ENCODE data around the gene TEKT1. TPM values are rescaled to one million over a fixed set of nuclear protein-coding genes. Genes with fewer than 3 reads are reported as not detected.
A peak's percentile ranks its signal among the peaks of the same experiment; 100 is the strongest.
"Not testable (repeated sequence)": the region's sequence is repeated elsewhere in the genome, so short reads cannot be mapped to it uniquely, and the experiment has no call there.

TEKT1 gene
- total RNA-seq, 1 donor from 2014 or later = not detected

GRCh38 chr17:6775871-6776405, 55.6 kb downstream of the TEKT1 start, which contains the start of gene FBXO39:
FBXO39 (plus strand) TSS chr17:6776215; CDS start chr17:6779869, 3,654 bp downstream.
- ATAC-seq (peak; percentile 42), DNase-seq (peak; percentile 27)
- intact Hi-C loops (cut with micrococcal nuclease) = no loop called here

- intact Hi-C loops (cut with micrococcal nuclease); DNase-seq; ATAC-seq: not testable (repeated sequence)
Observed at GRCh38 chr17:6774906-6775305, 56.6 kb downstream of the TEKT1 start.

DNA sequence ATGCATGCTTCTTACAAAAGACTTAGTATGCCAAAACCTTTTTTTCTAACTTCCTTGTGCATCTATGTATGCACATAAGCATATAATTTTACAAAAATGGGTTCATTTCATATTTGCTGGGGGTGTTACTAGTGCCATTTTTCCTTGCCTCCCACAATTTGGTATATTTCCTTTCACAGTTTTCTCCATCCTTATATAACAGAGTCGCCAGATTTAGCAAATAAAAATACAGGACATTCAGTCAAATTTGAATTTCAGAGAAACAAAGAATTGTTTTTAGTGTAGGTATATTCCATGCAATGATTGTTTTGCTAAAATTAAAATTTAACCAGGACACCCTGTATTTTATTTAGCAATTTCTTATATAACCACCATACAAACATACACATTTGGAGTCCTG, 59.5 kb downstream of the TEKT1 start:
- intact Hi-C loops (cut with micrococcal nuclease) = no loop called here

DNA sequence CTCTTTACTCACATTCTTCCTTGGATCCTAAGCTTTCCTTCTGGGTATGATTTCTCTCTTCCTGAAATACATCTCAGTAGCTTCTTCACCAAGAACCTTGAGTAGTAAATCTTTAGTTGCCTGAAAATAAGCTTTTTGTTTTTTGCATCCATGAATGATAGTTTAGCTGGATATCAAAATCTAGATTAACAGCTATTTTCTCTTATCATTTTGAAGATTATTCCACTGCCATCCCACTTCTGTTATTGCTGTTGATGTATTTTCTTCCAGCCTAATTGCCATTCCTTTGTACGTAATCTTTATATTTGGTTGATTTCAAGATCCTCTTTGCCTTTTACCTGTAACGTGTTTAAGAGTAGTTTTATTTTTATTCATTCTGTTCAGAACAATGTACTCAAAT, 63.1 kb downstream of the TEKT1 start:
- intact Hi-C loops (cut with micrococcal nuclease) = no loop called here
- no peak for ATAC-seq
- no peak for DNase-seq

More for the DNA sequence above, 59.5 kb downstream of the TEKT1 start:
- ATAC-seq (no peak), DNase-seq (no peak)

DNA sequence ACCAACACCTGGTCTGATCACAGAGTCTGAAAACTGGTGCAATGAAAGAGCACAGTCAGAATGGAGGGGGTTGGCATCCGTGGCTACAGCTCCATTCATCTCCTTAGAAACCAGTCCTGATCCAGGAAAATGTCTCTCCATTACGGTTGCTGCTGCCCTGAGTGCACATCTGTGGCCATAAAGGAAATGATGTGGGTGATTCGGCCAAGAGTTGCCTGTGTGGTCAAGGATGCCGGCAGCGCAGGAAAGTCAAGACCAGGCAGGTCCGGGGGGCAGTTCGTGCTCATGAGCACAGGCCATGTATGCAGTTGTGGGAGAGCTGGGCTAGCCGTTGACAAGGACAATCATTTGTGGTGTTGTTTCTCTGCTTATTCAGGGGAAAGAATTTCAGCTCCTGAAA, 69.8 kb downstream of the TEKT1 start:
- ATAC-seq = no peak
- no peak for DNase-seq
- intact Hi-C loops (cut with micrococcal nuclease) = no loop called here

- ATAC-seq (no peak), DNase-seq (no peak)
- intact Hi-C loops (cut with micrococcal nuclease) = no loop called here
Observed at GRCh38 chr17:6757747-6758146, 73.8 kb downstream of the TEKT1 start.

GRCh38 chr17:6756425-6757031, 75.0 kb downstream of the TEKT1 start:
- ATAC-seq (no peak), DNase-seq (no peak)
- intact Hi-C loops (cut with micrococcal nuclease) = no loop called here

DNA sequence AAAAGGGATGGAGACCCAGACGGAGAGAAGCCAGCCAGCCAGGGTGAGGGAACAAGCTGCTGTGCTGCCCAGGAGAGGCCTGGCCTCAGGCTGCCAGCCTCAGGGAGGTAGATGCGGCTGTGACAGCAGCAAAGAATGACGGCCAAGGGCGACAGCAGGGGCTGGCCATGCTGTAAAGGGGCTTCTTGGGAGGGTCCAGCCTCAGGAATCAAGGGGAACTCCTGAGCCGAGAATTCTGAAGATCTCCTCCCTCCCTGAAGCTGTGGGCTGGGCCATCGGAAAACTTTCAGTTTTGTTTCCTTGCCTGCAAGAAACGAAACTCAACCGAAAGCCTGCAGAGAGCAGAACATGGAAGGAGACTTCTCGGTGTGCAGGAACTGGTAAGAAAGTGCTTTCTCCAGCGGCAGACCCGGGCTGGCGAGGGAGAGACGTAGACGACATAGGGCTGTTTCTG, 75.8 kb downstream of the TEKT1 start, which contains the start of gene XAF1:
Gene XAF1, plus strand, starts transcription at position 316 of the 454 bp plus-strand sequence. Its CDS starts 33 bp downstream, at position 349.
- intact Hi-C loops (cut with micrococcal nuclease) = no loop called here
- DNase-seq (peak; percentile 40), ATAC-seq (peak; percentile 51)

DNA sequence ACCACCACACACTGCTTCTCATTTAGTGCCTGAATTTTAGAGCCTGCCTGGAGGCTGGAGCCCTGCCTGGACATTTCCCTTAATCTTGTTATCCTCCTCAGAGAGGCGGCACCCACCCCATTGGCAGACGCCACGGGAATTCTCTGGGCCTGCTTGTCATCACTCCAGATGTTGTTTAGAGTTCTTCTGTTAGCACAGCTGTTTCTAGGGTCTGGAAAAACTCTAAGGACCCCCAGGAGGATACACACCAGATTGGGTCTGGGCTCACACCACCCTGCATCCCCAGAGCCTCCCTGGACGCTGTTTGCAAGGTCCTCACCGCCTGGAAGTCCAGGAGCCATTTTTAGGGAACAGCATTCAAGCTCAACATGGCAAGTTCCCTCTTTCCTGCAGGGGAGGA, 76.2 kb downstream of the TEKT1 start:
- intact Hi-C loops (cut with micrococcal nuclease) = no loop called here
- DNase-seq (peak; percentile 74), ATAC-seq (peak; percentile 73)

GRCh38 chr17:6753546-6753945, 78.0 kb downstream of the TEKT1 start:
- ATAC-seq (no peak), DNase-seq (no peak)
- intact Hi-C loops (cut with micrococcal nuclease) = no loop called here

DNA sequence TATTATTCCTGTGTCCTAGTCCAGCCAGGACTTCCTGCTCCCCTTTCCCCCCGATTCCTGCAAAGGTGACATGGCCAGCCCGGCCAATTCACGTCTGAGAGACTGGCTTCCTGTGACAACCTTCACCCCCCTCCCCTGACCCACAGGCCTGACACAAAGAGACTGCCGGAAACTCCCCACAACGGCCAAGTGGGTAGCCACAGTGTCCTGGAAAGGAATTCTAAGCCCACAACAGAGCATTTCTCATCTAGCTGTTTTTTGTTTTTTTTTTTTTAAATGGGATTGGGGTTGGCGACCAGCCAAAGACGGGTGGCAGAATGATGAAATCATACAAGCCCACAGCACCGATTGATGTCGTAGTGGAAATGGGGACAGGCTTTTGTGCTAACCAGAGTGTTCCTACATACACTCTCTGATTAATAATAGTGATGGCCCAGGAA, 78.5 kb downstream of the TEKT1 start:
- ATAC-seq (peak; percentile 70), DNase-seq (peak; percentile 61)
- intact Hi-C loops (cut with micrococcal nuclease) = no loop called here

GRCh38 chr17:6752068-6752909, 79.2 kb downstream of the TEKT1 start:
- intact Hi-C loops (cut with micrococcal nuclease) = no loop called here
- peak; percentile 70 for ATAC-seq
- DNase-seq = peak; percentile 45

GRCh38 chr17:6749519-6749918, 82.0 kb downstream of the TEKT1 start:
- ATAC-seq (no peak), DNase-seq (no peak)
- intact Hi-C loops (cut with micrococcal nuclease) = no loop called here

GRCh38 chr17:6748617-6749016, 82.9 kb downstream of the TEKT1 start:
- ATAC-seq (no peak), DNase-seq (no peak)
- intact Hi-C loops (cut with micrococcal nuclease) = no loop called here

Other genes with a start within 250 kb of the TEKT1 start
- gene KIAA0753, start 191.0 kb downstream of the TEKT1 start, total RNA-seq = 4.5 TPM
- gene TXNDC17, start 190.7 kb downstream of the TEKT1 start, total RNA-seq = 47.2 TPM
- gene MED31, start 180.1 kb downstream of the TEKT1 start, total RNA-seq = 14.3 TPM
- gene C17orf100, start 180.0 kb downstream of the TEKT1 start, total RNA-seq = 0.47 TPM
- gene SLC13A5, start 118.4 kb downstream of the TEKT1 start, total RNA-seq = not detected
- 18.7 TPM for gene XAF1, start 75.7 kb downstream of the TEKT1 start, total RNA-seq
- gene FBXO39, start 55.5 kb downstream of the TEKT1 start, total RNA-seq = not detected
- gene ALOX12, start 164.3 kb upstream of the TEKT1 start, total RNA-seq = not detected
- 174 TPM for gene RNASEK, start 180.9 kb upstream of the TEKT1 start, total RNA-seq
- 13.1 TPM for gene BCL6B, start 191.3 kb upstream of the TEKT1 start, total RNA-seq
- 1.2 TPM for gene SLC16A13, start 204.3 kb upstream of the TEKT1 start, total RNA-seq
- gene SLC16A11, start 212.4 kb upstream of the TEKT1 start, total RNA-seq = 0.47 TPM
- gene CLEC10A, start 248.5 kb upstream of the TEKT1 start, total RNA-seq = 4.4 TPM

All from left ventricle myocardium superior (tissue), 1 donor.